ENCODE measurements around the gene LAMC1. TPM values are rescaled to one million over a fixed set of nuclear protein-coding genes. Genes with fewer than 3 reads are reported as not detected.

Gene LAMC1
- total RNA-seq, 1 experiment from 2014 or later = 65.0 TPM

GRCh38 chr1:183011859-183012258, 11.4 kb upstream of the LAMC1 start:
- H3K4me3 ChIP-seq = no peak overlapping the region
- H3K36me3 ChIP-seq = no peaks in the 10 kb centered on the region
- no peak for DNase-seq
- no peaks in the 10 kb centered on the region; the same call in 1 of the 2 replicates for H3K9me3 ChIP-seq
- no peaks in the 10 kb centered on the region for H3K27me3 ChIP-seq

GRCh38 chr1:183012301-183012994, 10.8 kb upstream of the LAMC1 start:
- no peaks in the 10 kb centered on the region for H3K36me3 ChIP-seq
- H3K9me3 ChIP-seq = no peaks in the 10 kb centered on the region; the same call in 1 of the 2 replicates
- H3K4me3 ChIP-seq = no peak overlapping the region
- no peak for DNase-seq
- no peaks in the 10 kb centered on the region for H3K27me3 ChIP-seq

- no peak for DNase-seq
Observed at GRCh38 chr1:183019139-183019740, 4.0 kb upstream of the LAMC1 start.

GRCh38 chr1:183019860-183020259, 3.4 kb upstream of the LAMC1 start:
- Histone ChIP-seq H3K9me3 (no peaks in the 10 kb centered on the region), H3K36me3 (no peaks in the 10 kb centered on the region), H3K4me3 (no peak overlapping the region), H3K27me3 (no peaks in the 10 kb centered on the region)
- peak; percentile 53 for DNase-seq

More at GRCh38 chr1:183019139-183019740, 4.0 kb upstream of the LAMC1 start:
- no peak overlapping the region for H3K4me3 ChIP-seq
- no peaks in the 10 kb centered on the region for H3K36me3 ChIP-seq
- no peaks in the 10 kb centered on the region for H3K27me3 ChIP-seq
- H3K9me3 ChIP-seq = no peaks in the 10 kb centered on the region

DNA sequence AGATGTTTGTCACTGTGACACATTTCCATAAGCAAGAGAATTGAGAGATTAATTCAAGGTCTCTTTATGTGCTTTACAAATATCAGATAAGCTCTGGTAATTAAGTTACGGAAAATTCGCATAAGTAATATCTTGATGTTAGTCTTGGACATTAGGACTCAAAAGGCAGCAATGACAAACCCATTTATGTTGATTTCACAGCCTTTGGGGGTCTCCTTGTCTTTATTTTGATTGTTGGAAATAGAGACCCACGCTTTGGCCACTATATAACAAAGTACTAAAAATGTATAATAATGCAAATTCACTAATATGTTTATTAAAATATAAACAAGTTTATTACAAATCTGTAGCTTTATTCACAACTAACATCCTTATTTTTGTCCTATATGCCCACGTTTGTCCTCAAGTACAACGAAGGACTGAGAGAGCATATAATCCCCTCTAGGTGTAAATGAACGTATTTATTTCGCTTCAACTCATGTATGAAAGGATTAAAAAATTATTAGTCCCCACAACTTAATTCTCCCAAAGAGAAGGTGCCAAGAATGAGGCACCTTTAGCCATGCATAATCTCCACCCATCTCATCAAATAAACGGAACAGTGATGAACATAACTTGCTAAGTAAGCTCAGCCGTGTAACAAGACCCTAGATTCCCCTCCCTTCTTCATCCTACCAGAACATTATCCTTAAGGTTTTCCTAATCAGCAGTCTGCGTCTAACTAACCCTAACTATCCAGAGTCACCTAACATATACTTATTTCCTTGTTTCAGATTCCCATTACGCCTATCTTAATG, 1.6 kb upstream of the LAMC1 start:
- DNase-seq = no peak
- Histone ChIP-seq H3K9me3 (no peaks in the 10 kb centered on the region), H3K36me3 (peaks cover 3% of the 10 kb centered on the region), H3K27me3 (no peaks in the 10 kb centered on the region), H3K4me3 (peak overlapping the region; percentile 75)

- Histone ChIP-seq H3K27me3 (no peaks in the 10 kb centered on the region), H3K9me3 (no peaks in the 10 kb centered on the region), H3K36me3 (peaks cover 9% of the 10 kb centered on the region), H3K4me3 (peak overlapping the region; percentile 75)
- peak; percentile 92 for DNase-seq
Observed at GRCh38 chr1:183022202-183023145, 746 bp upstream of the LAMC1 start.

GRCh38 chr1:183023601-183024316, 539 bp downstream of the LAMC1 start:
- peak; percentile 64 for DNase-seq
- H3K9me3 ChIP-seq = no peaks in the 10 kb centered on the region
- peaks cover 18% of the 10 kb centered on the region for H3K36me3 ChIP-seq
- no peaks in the 10 kb centered on the region for H3K27me3 ChIP-seq
- peak overlapping the region; percentile 75 for H3K4me3 ChIP-seq

GRCh38 chr1:183024317-183025009, 1.2 kb downstream of the LAMC1 start:
- H3K27me3 ChIP-seq = no peaks in the 10 kb centered on the region
- H3K36me3 ChIP-seq = peaks cover 21% of the 10 kb centered on the region
- DNase-seq = no peak
- no peaks in the 10 kb centered on the region for H3K9me3 ChIP-seq
- peak overlapping the region; percentile 75 for H3K4me3 ChIP-seq

DNA sequence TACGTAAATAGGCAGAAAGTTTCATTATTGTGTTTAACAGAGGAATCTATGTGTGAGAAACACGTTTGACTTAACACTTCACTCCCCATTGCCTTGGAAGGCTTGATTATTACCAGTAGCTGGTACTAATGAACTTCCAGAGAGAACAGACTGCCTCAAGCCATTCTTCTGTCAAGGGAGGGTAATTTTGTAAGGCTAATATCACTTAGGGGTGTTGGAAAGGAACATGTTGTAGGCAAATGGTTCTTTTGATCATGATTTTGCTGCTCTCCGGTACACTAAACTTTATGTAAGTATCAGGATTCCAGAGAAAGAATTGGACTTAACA, 1.8 kb downstream of the LAMC1 start:
- Histone ChIP-seq H3K36me3 (peaks cover 21% of the 10 kb centered on the region), H3K9me3 (no peaks in the 10 kb centered on the region), H3K27me3 (no peaks in the 10 kb centered on the region), H3K4me3 (peak overlapping the region; percentile 75)
- no peak for DNase-seq

DNA sequence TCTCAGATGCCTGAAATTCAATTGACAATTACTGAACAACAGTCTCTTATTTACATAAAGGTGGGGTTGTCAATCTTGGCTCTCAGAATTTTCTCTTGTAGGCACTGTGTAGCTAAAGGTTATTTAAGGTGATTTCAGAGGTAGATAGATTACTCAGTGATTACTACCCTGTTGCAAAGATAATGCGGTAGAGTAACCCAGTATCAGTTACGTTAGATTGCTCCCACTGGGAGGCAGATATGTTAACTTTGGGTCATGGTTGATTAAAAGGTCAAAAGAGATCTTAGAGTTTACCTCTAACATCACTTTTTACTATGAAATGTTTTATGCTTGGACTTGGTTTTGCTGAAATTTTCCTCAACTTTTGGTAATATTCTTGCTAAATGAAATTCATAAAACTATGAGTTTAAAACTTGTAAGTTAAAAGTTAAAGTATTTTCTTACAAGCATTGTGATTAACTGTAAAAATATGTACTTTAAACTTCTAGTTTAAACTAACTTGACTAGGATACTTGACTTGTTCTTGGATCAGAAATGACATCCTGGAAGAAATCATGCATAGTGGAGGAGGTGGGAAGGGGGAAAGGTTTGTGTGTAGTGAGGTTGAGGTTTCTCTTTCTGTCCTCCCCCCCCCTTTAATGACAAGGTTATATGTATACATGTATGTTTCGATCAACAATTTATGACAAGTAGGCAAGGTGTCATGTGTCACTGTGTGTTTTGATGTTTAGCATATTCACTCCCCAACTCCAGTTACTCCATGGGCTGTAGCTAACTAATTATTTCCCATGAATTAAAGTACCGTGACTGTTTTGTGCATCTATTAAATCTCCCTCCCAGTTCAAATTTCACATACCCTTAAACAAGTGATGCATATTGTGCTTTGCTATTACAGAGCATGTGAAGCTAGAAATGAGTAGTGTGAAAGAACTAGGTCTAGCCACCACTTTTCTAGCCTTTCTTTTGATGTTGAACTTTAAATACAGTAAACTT, 2.9 kb downstream of the LAMC1 start:
- H3K4me3 ChIP-seq = peak overlapping the region; percentile 75
- H3K9me3 ChIP-seq = no peaks in the 10 kb centered on the region
- no peak for DNase-seq
- H3K27me3 ChIP-seq = no peaks in the 10 kb centered on the region
- H3K36me3 ChIP-seq = peaks cover 21% of the 10 kb centered on the region

DNA sequence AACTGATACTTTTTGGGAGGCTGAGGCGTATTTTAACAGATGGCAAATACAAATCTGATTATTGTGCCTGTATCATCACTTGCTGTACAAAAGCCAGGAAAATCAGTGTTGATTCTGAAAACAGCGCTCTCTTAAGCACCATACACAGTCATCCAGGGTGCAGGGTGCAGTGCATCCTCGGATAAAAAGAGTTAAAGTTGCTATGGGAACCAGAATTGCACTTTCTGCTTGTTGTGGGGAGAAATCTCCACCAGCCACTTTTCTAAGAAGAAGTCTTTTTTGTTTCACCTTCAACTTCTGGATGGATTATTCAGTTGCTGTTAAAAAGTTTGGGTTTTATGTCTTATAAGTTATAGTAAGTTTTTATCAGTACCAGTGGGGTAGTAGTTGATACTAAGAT, 3.8 kb downstream of the LAMC1 start:
- H3K4me3 ChIP-seq = no peak overlapping the region
- no peaks in the 10 kb centered on the region for H3K9me3 ChIP-seq
- peaks cover 21% of the 10 kb centered on the region for H3K36me3 ChIP-seq
- H3K27me3 ChIP-seq = no peaks in the 10 kb centered on the region
- no peak for DNase-seq

DNA sequence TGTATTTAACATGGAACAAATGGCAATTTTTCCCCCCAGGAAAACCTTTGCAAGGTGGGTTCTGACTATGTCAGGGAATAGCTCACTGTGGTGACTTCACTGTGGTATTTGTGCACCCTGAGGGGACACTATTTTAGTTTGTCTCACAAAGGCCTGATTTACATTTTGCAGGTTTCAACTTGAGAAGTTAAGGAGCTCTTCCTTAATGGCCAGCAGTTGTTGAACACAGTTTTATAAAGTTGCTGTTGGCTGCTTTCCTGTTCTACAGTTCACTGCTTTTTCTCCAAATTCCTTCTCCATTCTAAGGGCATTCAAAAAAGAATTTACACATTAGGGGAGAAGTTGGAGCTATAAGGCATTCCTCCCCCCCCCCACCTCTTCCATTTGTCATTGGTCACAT, 4.6 kb downstream of the LAMC1 start:
- Histone ChIP-seq H3K4me3 (no peak overlapping the region), H3K27me3 (no peaks in the 10 kb centered on the region), H3K9me3 (no peaks in the 10 kb centered on the region), H3K36me3 (peaks cover 21% of the 10 kb centered on the region)
- DNase-seq = no peak

DNA sequence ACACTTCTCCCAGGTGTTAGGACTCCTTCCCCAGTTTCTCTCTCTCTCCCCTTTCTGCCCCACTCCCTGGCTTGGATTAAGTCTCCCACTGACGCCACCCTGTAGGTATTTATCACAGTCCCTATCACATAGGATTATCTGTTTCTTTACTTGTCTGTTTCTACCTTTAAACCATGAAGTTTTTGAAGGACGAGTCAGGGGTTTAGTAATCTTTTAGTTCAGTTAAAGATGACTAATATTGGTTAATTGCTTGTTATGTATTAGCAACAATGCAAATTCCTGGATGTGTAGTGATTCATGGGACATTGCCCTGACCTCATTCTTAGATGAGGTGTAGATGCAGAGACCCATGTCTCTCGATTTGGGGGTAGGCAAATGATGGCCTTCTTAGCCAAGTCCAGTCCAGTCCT, 6.4 kb downstream of the LAMC1 start:
- DNase-seq = peak; percentile 33
- no peak overlapping the region for H3K4me3 ChIP-seq

DNA sequence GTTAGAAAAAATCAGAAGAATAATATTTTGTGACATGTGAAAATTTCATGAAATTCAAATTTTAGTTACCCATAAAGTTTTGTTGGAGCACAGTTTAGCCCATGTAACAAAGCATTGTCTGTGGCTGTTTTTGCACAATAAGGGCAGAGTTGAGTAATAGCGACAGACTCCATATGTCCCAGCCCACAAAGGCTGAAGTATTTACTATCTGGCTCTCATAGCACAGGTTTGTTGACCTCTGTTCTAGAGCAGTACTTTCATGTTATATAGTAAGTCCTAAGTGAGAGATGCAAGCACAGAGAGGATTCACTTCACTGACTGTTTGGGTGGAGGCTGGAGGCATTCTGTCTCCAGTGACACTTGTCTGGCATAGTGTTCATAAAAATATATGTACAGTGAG, 6.8 kb downstream of the LAMC1 start:
- no peak overlapping the region for H3K4me3 ChIP-seq

More for the DNA sequence above, 6.4 kb downstream of the LAMC1 start:
- Histone ChIP-seq H3K36me3 (peaks cover 35% of the 10 kb centered on the region), H3K9me3 (no peaks in the 10 kb centered on the region), H3K27me3 (no peaks in the 10 kb centered on the region)

More for the DNA sequence above, 6.8 kb downstream of the LAMC1 start:
- Histone ChIP-seq H3K27me3 (no peaks in the 10 kb centered on the region), H3K36me3 (peaks cover 35% of the 10 kb centered on the region), H3K9me3 (no peaks in the 10 kb centered on the region)
- no peak for DNase-seq
